MM.1S (cell line): ENCODE results near the gene CNNM2.

ENCODE experiments used
- CTCF ChIP-seq: fragments of 300-600 bp; sonication (generic); IDR thresholded peaks from 2 replicates; pipeline ENCODE4 v1.5.1; 2016; ENCODE audit warnings: antibody characterized with exemption, low read length, mixed read lengths
- EZH2 ChIP-seq: fragments of 300-600 bp; sonication (generic); optimal IDR thresholded peaks from 2 replicates; pipeline ENCODE3; 2017; ENCODE audit warnings: low read depth, mild to moderate bottlenecking, antibody characterized with exemption, low read length, mixed read lengths
- EZH2phosphoT487 ChIP-seq: fragments of 300-600 bp; sonication (generic); IDR thresholded peaks from 2 replicates; pipeline ENCODE4 v1.6.1; 2018; ENCODE audit warnings: antibody characterized with exemption, low read length

GRCh38 chr10:102965311-102965851 lies 47.3 kb downstream of the CNNM2 start:
- TF ChIP-seq CTCF (no peak), EZH2 (no peak), EZH2phosphoT487 (no peak)
